Upper lobe of left lung (tissue), 4 donors: ENCODE measurements around the gene OSBPL10.

Experiments used
- POLR2A ChIP-seq, 4 donors: fragments of 450-650 bp; IDR thresholded peaks; one replicate each; pipeline ENCODE4 v1.5.1; 2016 to 2017; ENCODE audit warnings: antibody characterized with exemption in 4 of 4, mild to moderate bottlenecking in 2 of 4
- TF ChIP-seq, protein P1 (sequence below), 6 experiments: fragments of 450-650 bp in 4 of 6; fragments of 200-600 bp in 2 of 6; sonication (generic) in 2 of 6; IDR thresholded peaks; one replicate each; pipeline ENCODE4 v1.5.1; 2016 to 2019; ENCODE audit warnings: antibody characterized with exemption in 6 of 6

DNA sequence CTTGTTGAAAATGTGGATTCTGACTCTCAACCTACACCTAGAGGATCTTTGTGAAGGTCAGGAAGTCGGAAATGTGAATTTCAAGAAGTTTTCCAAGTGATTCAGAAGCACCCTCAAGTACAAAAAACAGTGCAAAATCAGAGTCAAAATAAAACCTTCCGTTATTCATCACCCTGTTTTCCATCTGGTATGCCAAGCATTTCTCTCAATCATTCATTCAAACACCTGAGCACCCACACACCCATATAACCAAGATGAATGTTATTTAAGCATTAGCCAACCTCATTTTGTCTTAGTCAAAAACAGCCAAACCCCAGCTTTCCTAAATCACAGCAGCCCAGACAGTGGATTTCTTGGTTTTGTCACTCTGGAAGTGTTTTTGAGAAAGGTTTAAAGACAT is 91.1 kb downstream of the OSBPL10 start:
- TF ChIP-seq, protein P1, sequence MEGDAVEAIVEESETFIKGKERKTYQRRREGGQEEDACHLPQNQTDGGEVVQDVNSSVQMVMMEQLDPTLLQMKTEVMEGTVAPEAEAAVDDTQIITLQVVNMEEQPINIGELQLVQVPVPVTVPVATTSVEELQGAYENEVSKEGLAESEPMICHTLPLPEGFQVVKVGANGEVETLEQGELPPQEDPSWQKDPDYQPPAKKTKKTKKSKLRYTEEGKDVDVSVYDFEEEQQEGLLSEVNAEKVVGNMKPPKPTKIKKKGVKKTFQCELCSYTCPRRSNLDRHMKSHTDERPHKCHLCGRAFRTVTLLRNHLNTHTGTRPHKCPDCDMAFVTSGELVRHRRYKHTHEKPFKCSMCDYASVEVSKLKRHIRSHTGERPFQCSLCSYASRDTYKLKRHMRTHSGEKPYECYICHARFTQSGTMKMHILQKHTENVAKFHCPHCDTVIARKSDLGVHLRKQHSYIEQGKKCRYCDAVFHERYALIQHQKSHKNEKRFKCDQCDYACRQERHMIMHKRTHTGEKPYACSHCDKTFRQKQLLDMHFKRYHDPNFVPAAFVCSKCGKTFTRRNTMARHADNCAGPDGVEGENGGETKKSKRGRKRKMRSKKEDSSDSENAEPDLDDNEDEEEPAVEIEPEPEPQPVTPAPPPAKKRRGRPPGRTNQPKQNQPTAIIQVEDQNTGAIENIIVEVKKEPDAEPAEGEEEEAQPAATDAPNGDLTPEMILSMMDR (IDR thresholded peaks at IDR 0.05): no peak
- TF ChIP-seq POLR2A (IDR thresholded peaks at IDR 0.05): no peak
